T-cell (primary cell): ENCODE data around the gene MPP3. TPM values are rescaled to one million over a fixed set of nuclear protein-coding genes. Genes with fewer than 3 reads are reported as not detected.

Experiments
- ATAC-seq, 4 experiments: fragments of 200-7000 bp in 3 of 4; fragments of 150-1000 bp in 1 of 4; cut with Tn5 transposase; replicated peaks in 1 of 4; 1 replicate in 3 of 4; 2 replicates in 1 of 4; pipeline ENCODE4 v1.10.0; 2021; ENCODE audit warnings: moderate library complexity in 3 of 4, mild to moderate bottlenecking in 2 of 4, moderate number of reproducible peaks in 1 of 4
- CTCF ChIA-PET, 2 donors: fragments of 300-600 bp; sonication (Branson Sonifier 250); formaldehyde crosslinking; loops; one replicate each; lab custom pipeline; 2022; ENCODE audit warnings: antibody characterized with exemption in 2 of 2; lab: Charles Lee
- POLR2A ChIA-PET, 2 donors: fragments of 300-600 bp; sonication (Branson Sonifier 250); formaldehyde crosslinking; loops; one replicate each; lab custom pipeline; 2022; ENCODE audit warnings: antibody characterized with exemption in 2 of 2; lab: Charles Lee
- DNase-seq, 35 experiments: peaks; one replicate each; pipeline versions ENCODE4 v3.0.0 to v3.0.0-alpha.2; 2013 to 2023
- H3K27ac ChIP-seq: one replicate; pipeline ENCODE4 v1.5.1; 2013; ENCODE audit warnings: low read length
- H3K27me3 ChIP-seq, 2 experiments: replicated peaks in 1 of 2; 1 replicate in 1 of 2; 2 replicates in 1 of 2; pipeline versions ENCODE4 v1.6.1 to v1.7.0; 2013; ENCODE audit warnings: low read length in 1 of 2, mixed read lengths in 1 of 2; ENCODE audit not compliant: control insufficient read depth in 2 of 2, insufficient read depth in 2 of 2; ENCODE audit errors: extremely low read depth in 1 of 2
- H3K36me3 ChIP-seq, 2 donors: 1 replicate in 1 of 2; 2 replicates in 1 of 2; pipeline versions ENCODE4 v1.6.1 to v1.7.0; 2013; ENCODE audit warnings: low read length in 1 of 2; ENCODE audit not compliant: control insufficient read depth in 2 of 2, insufficient read depth in 1 of 2; ENCODE audit errors: extremely low read depth in 1 of 2
- H3K4me1 ChIP-seq, 2 experiments: 1 replicate in 1 of 2; 2 replicates in 1 of 2; pipeline versions ENCODE4 v1.6.1 to v1.7.0; 2013; ENCODE audit warnings: low read length in 2 of 2, mixed read lengths in 1 of 2; ENCODE audit not compliant: insufficient read depth in 2 of 2, control insufficient read depth in 1 of 2; ENCODE audit errors: extremely low read depth in 1 of 2
- H3K4me3 ChIP-seq, 2 donors: 1 replicate in 1 of 2; 2 replicates in 1 of 2; pipeline versions ENCODE4 v1.5.1 to v1.7.0; 2013; ENCODE audit warnings: mild to moderate bottlenecking in 2 of 2, low read length in 1 of 2, moderate library complexity in 1 of 2; ENCODE audit not compliant: control insufficient read depth in 1 of 2; ENCODE audit errors: extremely low read depth in 1 of 2
- H3K9me3 ChIP-seq: 2 replicates; pipeline ENCODE4 v1.7.0; 2013
- H3K27ac Mint-ChIP-seq, 2 donors: one replicate each; pipeline ENCODE4 v1.8.0; 2020 to 2021; ENCODE audit warnings: mild to moderate bottlenecking in 2 of 2, mixed read lengths in 2 of 2
- H3K27me3 Mint-ChIP-seq, 2 donors: one replicate each; pipeline ENCODE4 v1.8.0; 2021 to 2022; ENCODE audit warnings: mixed read lengths in 2 of 2
- H3K36me3 Mint-ChIP-seq: one replicate; pipeline ENCODE4 v1.8.0; 2021; ENCODE audit warnings: mixed read lengths
- H3K4me1 Mint-ChIP-seq, 3 donors: one replicate each; pipeline ENCODE4 v1.8.0; 2020 to 2022; ENCODE audit warnings: mixed read lengths in 3 of 3, mild to moderate bottlenecking in 1 of 3
- H3K4me3 Mint-ChIP-seq, 3 donors: one replicate each; pipeline ENCODE4 v1.8.0; 2020 to 2022; ENCODE audit warnings: mild to moderate bottlenecking in 3 of 3, mixed read lengths in 3 of 3, moderate library complexity in 3 of 3
- H3K9me3 Mint-ChIP-seq, 3 donors: one replicate each; pipeline ENCODE4 v1.8.0; 2020 to 2022; ENCODE audit warnings: mixed read lengths in 3 of 3
- WGBS: methylation state at CpG from one replicate; pipeline ENCODE4 v1.1.5; 2013; ENCODE audit warnings: missing lambda C conversion rate; ENCODE audit not compliant: insufficient coverage; 5-methylcytosine and 5-hydroxymethylcytosine counted together
- total RNA-seq, 35 experiments: library from RNA in 6 of 35; stranded (reverse) in 6 of 35; fragments of 120-200 nt in 1 of 35; gene quantifications; one replicate each; pipeline versions ENCODE4 v1.2.1 to v1.2.4 and lab custom pipeline; 2013 to 2026

The MPP3 gene
- total RNA-seq, 5 donors from 2014 or later (not counting 1 experiment from before 2014, with no cell fraction given): 0.32 to 0.60 (median 0.44) TPM; not detected in 1

GRCh38 chr17:43829738-43830137 lies 3.2 kb downstream of the MPP3 start:
- H3K9me3 Mint-ChIP-seq: no peaks in the 10 kb centered on the region
- ChIA-PET POLR2A (no interaction called here), CTCF (no interaction called here)
- Histone ChIP-seq H3K36me3 (no peaks in the 10 kb centered on the region), H3K4me1 (peaks cover 2 to 13% of the 10 kb centered on the region in 2 experiments), H3K4me3 (no peak overlapping the region), H3K27me3 (peaks cover 0 to 20% of the 10 kb centered on the region in 2 experiments), H3K27ac (no peak overlapping the region), H3K9me3 (no peaks in the 10 kb centered on the region)
- peaks cover 13 to 19% of the 10 kb centered on the region in 2 donors for H3K27me3 Mint-ChIP-seq
- H3K4me1 Mint-ChIP-seq: peaks cover 12 to 21% (median 16%) of the 10 kb centered on the region in 3 donors
- H3K4me3 Mint-ChIP-seq: no peak overlapping the region
- DNase-seq: no peak
- H3K36me3 Mint-ChIP-seq: no peaks in the 10 kb centered on the region
- no peak overlapping the region for H3K27ac Mint-ChIP-seq
- 82% methylated on average over 5 of the region's 14 CpGs for WGBS
- no peak for ATAC-seq

GRCh38 chr17:43827596-43827995 lies 5.3 kb downstream of the MPP3 start:
- Mint-ChIP-seq H3K4me1 (peaks cover 3 to 9% (median 8%) of the 10 kb centered on the region in 3 donors), H3K9me3 (no peaks in the 10 kb centered on the region), H3K36me3 (no peaks in the 10 kb centered on the region), H3K27ac (no peak overlapping the region), H3K4me3 (no peak overlapping the region), H3K27me3 (peaks cover 0 to 4% of the 10 kb centered on the region in 2 donors)
- WGBS: 91% methylated on average over 9 of the region's 9 CpGs
- ChIA-PET POLR2A (no interaction called here), CTCF (no interaction called here)
- peaks cover 0 to 6% of the 10 kb centered on the region in 2 experiments for H3K27me3 ChIP-seq
- peaks cover 0 to 5% of the 10 kb centered on the region in 2 experiments for H3K4me1 ChIP-seq
- H3K9me3 ChIP-seq: no peaks in the 10 kb centered on the region
- no peak overlapping the region for H3K4me3 ChIP-seq
- DNase-seq: no peak
- no peaks in the 10 kb centered on the region for H3K36me3 ChIP-seq
- no peak for ATAC-seq
- H3K27ac ChIP-seq: no peak overlapping the region

DNA sequence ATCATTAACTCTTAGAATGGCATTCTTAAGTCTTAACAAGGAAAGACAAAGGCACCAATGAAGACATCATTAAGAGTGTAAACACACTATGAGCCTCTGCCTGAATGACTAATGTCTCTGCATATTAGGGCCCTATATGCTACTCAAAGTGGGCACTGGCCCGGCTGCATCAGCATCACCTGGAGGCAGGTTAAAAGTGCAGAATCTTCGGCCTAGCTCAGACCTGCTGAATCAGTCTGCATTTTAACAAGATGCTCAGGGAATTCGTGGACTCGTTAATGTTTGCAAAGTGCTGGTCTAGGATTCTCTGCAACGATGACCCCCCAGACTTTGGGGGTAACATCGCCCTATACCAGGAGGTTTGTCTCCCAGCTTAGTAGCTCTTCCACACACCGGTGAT lies 6.7 kb downstream of the MPP3 start:
- ChIA-PET CTCF (no interaction called here), POLR2A (no interaction called here)
- no peaks in the 10 kb centered on the region for H3K36me3 Mint-ChIP-seq
- WGBS: 89% methylated on average over 5 of the region's 7 CpGs
- peaks cover 0 to 2% of the 10 kb centered on the region in 2 donors for H3K27me3 Mint-ChIP-seq
- no peaks in the 10 kb centered on the region for H3K9me3 Mint-ChIP-seq
- no peak overlapping the region for H3K4me3 ChIP-seq
- peaks cover 0 to 6% (median 2%) of the 10 kb centered on the region in 3 donors for H3K4me1 Mint-ChIP-seq
- no peak overlapping the region for H3K27ac ChIP-seq
- DNase-seq: no peak
- no peaks in the 10 kb centered on the region for H3K4me1 ChIP-seq
- H3K4me3 Mint-ChIP-seq: no peak overlapping the region
- H3K27ac Mint-ChIP-seq: no peak overlapping the region
- H3K9me3 ChIP-seq: no peaks in the 10 kb centered on the region
- no peaks in the 10 kb centered on the region for H3K27me3 ChIP-seq
- ATAC-seq: no peak
- no peaks in the 10 kb centered on the region for H3K36me3 ChIP-seq

GRCh38 chr17:43825567-43825966 lies 7.4 kb downstream of the MPP3 start:
- Mint-ChIP-seq H3K4me1 (no peaks in the 10 kb centered on the region), H3K9me3 (no peaks in the 10 kb centered on the region), H3K36me3 (no peaks in the 10 kb centered on the region), H3K27ac (no peak overlapping the region), H3K27me3 (no peaks in the 10 kb centered on the region), H3K4me3 (no peak overlapping the region)
- Histone ChIP-seq H3K9me3 (no peaks in the 10 kb centered on the region), H3K36me3 (no peaks in the 10 kb centered on the region), H3K4me3 (no peak overlapping the region), H3K27me3 (no peaks in the 10 kb centered on the region), H3K27ac (no peak overlapping the region), H3K4me1 (no peaks in the 10 kb centered on the region)
- WGBS: 86% methylated on average over 11 of the region's 12 CpGs
- POLR2A ChIA-PET: no interaction called here
- no peak for ATAC-seq
- no peak for DNase-seq
- CTCF ChIA-PET: no interaction called here

- 76% methylated on average over 4 of the region's 10 CpGs for WGBS
- no peak for ATAC-seq
Observed at GRCh38 chr17:43823350-43824084, 9.4 kb downstream of the MPP3 start.

DNA sequence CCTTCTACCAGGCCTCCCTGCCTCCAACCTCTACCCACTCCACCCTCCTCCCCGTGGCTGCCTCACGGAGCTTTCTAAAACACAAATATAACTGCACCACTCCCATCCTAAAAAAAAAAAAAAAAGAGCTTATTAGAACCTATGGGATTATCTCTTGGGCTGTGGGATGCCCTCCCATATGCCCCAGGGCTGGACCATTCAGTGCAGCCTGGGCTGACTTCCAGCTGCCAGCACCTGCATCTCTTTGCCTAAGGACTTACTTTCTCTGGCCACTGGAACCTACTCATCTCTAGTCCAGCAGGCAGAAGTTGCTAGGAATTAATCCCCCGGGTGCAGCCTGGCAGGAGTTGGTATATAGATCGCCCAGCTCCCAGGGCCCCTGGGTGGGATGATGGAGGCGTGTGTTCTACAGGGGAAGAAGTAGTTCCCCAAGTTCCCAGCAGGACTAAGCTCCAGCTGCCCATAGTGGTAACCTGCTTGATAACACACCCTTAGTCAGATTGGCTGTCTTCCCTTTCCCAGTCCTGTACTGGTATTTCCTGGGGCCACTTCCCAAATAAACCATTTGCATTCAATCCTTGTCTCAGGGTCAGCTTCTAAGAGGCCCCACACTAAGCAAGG lies 10.3 kb downstream of the MPP3 start:
- ChIA-PET POLR2A (no interaction called here), CTCF (interaction anchor here in 1 of 2 donors (0.5 kb wide), 1 partner anchor 20 kb away, joined by 3 read pairs; no protein-coding TSS in a partner anchor)
- Histone ChIP-seq H3K36me3 (no peaks in the 10 kb centered on the region), H3K4me3 (no peak overlapping the region), H3K4me1 (no peaks in the 10 kb centered on the region), H3K9me3 (no peaks in the 10 kb centered on the region), H3K27ac (no peak overlapping the region), H3K27me3 (peaks cover 0 to 5% of the 10 kb centered on the region in 2 experiments)
- no peaks in the 10 kb centered on the region for H3K36me3 Mint-ChIP-seq
- DNase-seq (no peak), ATAC-seq (no peak)
- H3K27me3 Mint-ChIP-seq: no peaks in the 10 kb centered on the region
- H3K9me3 Mint-ChIP-seq: no peaks in the 10 kb centered on the region
- no CpG with 5 or more reads among the region's 5 CpGs for WGBS
- H3K27ac Mint-ChIP-seq: no peak overlapping the region
- no peak overlapping the region for H3K4me3 Mint-ChIP-seq
- H3K4me1 Mint-ChIP-seq: no peaks in the 10 kb centered on the region

More at GRCh38 chr17:43823350-43824084, 9.4 kb downstream of the MPP3 start:
- no peaks in the 10 kb centered on the region for H3K4me1 ChIP-seq
- no peak for DNase-seq
- ChIA-PET POLR2A (no interaction called here), CTCF (no interaction called here)
- no peaks in the 10 kb centered on the region for H3K4me1 Mint-ChIP-seq
- no peak overlapping the region for H3K27ac Mint-ChIP-seq
- H3K27me3 Mint-ChIP-seq: no peaks in the 10 kb centered on the region
- H3K4me3 Mint-ChIP-seq: no peak overlapping the region
- no peaks in the 10 kb centered on the region for H3K27me3 ChIP-seq
- H3K9me3 Mint-ChIP-seq: no peaks in the 10 kb centered on the region
- H3K36me3 ChIP-seq: no peaks in the 10 kb centered on the region
- H3K9me3 ChIP-seq: no peaks in the 10 kb centered on the region
- no peak overlapping the region for H3K27ac ChIP-seq
- H3K36me3 Mint-ChIP-seq: no peaks in the 10 kb centered on the region
- no peak overlapping the region for H3K4me3 ChIP-seq
